Measurements from ENCODE around the gene GPR15LG.
"Not testable (repeated sequence)": the region's sequence is repeated elsewhere in the genome, so short reads cannot be mapped to it uniquely, and the experiment has no call there.

GPR15LG gene

DNA sequence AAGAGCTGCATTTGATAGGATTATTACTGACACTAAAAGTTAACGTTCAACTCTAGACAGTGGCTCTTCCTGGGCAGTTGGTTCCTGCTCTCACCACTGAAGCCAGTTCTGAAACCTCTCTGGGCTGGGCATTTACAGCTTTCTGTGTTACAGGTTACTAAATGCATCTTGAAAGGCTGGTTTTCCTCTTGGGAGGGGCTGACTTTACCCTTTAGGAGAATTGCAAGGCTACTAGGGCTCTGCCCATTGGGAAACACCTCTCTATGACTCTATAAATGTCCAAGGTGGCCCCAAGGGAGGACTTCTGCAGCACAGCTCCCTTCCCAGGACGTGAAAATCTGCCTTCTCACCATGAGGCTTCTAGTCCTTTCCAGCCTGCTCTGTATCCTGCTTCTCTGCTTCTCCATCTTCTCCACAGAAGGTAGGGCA is at the start of gene GPR15LG:
TSS of gene GPR15LG (plus strand) at position 301 of the 429 bp plus-strand sequence. CDS start at position 352, 51 bp downstream.
- DNase-seq (ENCODE audit: low read depth, low spot score): no peak

DNA sequence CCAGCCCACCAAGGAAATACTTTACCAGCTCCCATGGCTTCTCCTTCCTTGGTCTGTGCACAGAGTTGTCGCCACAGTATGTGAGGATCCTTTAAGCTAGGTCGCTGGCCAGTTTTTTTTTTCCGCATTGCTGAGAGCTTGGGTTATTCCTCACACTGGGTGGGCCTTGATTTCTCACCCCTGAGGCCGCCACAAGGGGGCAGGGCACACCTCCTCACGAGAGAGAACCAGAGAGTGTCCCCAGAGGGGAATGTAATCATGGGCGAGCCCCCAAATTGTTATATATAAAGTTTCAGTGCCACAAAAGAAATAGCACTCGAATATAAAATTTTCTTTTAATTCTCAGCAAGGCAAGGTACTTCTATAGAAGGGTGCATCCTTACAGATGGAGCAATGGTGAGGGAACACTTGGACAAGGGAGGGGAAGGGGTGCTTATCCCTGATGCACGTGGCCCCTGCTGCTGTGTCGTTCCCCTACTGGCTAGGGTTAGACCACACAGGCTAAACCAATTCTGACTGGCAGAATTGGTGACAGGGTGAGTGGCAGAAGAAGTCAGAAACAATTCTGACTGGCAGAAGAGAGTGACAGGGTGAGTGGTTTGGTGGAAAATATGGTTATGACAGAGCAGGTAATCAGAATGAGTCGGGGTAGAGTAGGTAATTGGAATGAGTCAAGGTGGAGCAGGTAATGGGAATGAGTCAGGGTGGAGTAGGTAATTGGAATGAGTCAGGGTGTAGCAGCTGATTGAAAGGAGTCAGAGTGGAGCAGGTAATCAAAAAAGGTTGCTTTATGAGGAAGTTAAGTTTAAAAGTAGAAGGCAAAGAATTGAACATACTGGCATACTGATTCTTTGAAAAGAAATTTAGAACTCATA is 47.5 kb upstream of the GPR15LG start:
- DNase-seq (ENCODE audit: low read depth, low spot score): not testable (repeated sequence)

DNA sequence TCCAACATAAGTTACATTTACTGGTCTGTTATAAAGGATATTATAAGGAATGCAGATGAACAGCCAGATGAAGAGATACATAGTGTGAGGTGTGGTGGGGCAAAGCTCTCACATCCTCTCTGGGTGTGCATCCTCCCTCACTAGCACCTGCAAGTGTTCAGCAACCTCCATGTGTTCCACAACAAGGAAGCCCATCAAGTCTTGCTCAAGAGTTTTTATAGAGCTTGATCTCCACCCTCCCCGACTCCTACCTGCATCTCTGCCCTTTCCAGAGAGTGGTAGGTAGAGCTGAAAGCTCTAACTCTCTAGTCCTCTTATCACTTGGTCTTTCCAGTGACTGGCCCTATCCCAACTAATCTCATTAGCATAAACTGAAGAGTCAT is 46.8 kb upstream of the GPR15LG start:
- DNase-seq (ENCODE audit: low read depth, low spot score): no peak

DNA sequence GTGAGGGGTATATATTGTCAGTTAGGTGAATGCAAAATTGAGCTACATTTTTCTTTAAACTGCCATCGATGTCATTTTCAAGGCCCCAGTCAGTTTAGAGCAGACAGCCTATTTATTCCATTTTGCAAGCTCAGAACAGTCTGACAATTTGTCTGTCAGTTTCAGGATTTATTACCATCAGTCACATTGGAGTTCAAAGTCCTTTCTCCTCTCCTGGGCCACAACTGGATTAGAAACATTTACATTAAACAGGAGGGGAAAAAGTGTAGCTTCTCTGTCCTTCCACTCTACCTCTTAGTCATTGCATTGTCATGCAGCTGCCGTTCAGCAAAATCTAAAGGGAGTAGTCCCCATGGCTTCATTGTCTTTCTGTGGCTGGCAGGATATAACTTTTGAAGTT is 37.8 kb upstream of the GPR15LG start:
- no peak for DNase-seq (ENCODE audit: low read depth, low spot score)

DNA sequence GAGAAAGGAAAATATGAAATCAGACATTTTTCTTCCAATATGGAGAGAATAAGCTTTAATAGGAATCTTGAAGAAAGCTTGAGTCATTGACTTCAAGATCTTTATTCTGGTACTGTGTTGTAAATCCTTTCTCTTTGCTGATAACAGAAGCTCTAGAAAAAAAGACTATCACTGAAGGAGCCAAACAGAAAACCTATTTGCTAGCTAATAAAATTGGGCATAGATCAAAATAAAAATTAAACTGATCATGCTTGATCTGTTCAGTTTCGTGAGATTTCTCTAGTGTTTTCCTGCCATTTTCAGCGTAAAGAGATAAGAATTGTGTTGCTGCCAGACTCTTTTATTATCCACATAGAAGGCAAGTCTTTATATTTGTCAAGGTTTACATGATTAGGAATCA is 35.8 kb upstream of the GPR15LG start:
- DNase-seq (ENCODE audit: low read depth, low spot score): no peak

DNA sequence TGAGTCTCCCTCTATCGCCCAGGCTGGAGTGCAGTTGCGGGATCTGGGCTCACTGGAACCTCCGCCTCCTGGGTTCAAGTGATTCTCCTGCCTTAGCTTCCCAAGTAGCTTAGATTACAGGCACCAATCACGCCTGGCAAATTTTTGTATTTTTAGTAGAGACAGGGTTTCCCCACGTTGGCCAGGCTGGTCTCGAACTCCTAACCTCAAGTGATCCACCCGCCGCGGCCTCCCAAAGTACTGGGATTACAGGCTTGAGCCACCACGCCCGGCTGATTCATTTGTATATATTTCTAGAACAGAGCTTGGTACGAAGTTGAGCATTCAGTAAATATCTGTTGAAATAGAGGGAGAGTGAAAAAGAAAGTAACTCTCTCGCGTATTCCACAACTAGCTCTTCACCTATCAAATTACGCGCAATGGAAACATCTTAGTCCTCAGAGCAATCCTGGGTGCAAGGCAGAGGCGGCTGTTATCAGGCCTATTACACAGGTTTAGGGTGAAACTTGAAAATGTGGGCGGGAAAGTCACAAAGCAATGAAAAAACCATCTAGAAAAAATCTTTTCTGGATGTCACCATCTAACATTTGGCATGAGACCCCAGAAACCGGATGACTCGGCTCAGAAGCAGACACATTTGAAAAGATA is 35.0 kb upstream of the GPR15LG start:
- DNase-seq (ENCODE audit: low read depth, low spot score): no peak

DNA sequence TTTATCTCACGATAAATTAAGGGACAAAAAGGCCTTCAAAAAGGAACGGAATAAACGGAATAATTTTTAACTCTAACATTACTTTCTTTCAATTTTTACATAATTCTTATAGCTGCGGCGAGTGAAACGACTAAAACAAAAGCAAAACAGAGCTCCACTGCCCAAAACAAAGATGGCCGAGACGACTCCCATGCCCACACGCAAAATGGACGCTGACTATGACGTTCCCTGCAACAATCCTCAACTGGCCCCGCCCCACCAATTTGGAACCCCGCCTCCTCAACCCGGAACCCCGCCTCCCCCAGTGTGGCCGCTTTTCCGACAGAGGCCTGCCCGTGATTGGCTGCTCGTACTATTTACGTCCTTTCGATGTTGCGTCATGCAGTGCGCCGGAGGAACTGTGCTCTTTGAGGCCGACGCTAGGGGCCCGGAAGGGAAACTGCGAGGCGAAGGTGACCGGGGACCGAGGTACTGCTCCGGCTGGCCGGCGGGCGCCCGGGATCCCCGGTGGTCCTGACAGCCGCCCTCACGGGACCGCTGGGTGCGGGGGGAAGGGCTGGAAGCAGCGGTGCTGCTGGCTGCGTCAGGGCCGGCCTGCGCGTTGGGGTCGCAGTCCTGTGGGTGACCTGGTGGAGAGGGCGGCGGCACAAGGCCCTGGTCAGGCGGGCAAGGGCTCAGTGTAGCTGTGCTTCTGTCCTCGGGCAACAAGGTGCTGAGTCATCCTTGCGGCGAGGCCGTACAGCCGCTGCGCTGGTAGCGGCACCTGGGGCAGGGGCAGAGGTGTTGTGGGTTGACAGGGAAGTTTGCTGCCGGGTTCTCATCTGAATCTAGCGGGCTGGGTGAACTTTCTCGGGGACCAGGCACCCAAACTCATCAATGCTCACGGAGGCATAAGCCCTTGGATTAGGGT is 34.2 kb upstream of the GPR15LG start, which contains the start of gene GHITM:
TSS of gene GHITM (plus strand) at position 384 of the 910 bp plus-strand sequence. CDS start 1,992 bp downstream, outside the sequence.
- DNase-seq (ENCODE audit: low read depth, low spot score): peak; percentile 83

DNA sequence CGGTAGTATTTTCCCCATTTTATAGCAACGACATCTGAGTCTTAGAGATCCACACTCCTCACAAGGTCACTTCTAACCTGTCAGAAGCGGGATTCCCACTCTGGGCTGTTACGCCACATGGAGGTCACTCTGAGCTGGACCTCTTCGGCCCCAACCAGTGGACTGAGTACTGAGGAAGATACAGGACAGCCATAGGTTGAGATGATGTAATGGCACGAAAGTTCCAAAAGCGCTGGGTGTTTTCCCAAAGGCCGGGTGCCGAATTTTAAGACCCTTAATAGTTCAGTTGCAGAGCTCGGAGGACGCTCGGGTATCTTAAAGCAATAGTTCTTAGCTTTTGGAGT is 33.6 kb upstream of the GPR15LG start:
- DNase-seq (ENCODE audit: low read depth, low spot score): no peak

DNA sequence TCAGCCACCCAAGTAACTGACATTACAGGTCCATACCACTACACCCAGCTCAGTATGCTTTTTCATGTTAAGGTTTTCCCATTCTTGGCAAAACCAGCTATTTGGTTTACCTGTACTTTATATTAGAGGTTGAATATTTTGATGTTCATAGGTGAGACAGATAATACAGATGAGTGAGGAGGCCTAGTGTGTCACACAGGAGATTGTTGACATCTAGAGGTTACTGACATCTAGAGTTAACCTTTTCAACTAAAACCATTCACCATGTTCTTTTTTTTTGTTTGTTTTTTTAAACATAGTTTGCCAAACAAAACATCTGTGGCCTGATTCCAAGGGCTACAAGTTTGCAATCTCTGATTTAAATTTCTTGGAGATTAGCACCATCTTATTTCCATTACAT is 26.3 kb upstream of the GPR15LG start:
- DNase-seq (ENCODE audit: low read depth, low spot score): no peak

DNA sequence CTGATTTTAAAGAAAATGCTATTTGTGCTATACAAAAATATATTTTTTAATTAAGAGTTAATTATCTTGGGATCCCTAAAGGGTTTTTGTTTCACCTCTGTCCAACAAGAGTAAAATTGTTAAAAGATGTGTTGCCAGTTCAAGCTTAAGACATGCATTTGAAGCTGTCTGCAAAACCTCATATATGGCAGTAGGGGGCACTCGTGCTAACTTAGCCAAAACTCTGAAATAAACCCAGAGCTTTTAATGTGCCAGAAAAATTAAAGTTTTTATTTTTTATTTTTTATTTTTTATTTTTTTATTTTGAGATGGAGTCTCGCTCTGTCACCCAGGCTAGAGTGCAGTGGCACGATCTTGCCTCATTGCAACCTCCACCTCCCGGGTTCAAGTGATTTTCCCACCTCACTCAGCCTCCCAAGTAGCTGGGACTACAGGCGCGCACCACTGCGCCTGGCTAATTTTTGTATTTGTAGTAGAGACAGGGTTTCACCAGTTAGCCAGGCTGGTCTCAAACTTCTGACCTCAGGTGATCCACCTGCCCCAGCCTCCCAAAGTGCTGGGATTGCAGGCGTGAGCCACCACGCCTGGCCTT is 25.5 kb upstream of the GPR15LG start:
- not testable (repeated sequence) for DNase-seq (ENCODE audit: low read depth, low spot score)

DNA sequence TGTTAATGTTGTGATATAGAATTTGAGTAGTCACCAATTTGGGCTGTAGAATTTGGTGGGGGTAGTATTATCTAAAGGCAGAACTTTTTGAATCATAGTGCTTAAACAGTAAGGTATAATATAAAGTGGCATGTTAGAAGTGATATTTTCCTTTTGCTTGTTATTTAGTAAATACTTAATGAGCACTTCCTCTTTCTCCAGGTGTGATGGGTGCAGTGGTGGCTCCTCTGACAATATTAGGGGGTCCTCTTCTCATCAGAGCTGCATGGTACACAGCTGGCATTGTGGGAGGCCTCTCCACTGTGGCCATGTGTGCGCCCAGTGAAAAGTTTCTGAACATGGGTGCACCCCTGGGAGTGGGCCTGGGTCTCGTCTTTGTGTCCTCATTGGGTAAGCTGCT is 23.7 kb upstream of the GPR15LG start:
- no peak for DNase-seq (ENCODE audit: low read depth, low spot score)

DNA sequence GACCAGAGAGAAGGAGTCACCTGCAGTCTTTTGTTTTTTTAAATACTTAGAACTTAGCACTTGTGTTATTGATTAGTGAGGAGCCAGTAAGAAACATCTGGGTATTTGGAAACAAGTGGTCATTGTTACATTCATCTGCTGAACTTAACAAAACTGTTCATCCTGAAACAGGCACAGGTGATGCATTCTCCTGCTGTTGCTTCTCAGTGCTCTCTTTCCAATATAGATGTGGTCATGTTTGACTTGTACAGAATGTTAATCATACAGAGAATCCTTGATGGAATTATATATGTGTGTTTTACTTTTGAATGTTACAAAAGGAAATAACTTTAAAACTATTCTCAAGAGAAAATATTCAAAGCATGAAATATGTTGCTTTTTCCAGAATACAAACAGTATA is 20.8 kb upstream of the GPR15LG start:
- no peak for DNase-seq (ENCODE audit: low read depth, low spot score)

DNA sequence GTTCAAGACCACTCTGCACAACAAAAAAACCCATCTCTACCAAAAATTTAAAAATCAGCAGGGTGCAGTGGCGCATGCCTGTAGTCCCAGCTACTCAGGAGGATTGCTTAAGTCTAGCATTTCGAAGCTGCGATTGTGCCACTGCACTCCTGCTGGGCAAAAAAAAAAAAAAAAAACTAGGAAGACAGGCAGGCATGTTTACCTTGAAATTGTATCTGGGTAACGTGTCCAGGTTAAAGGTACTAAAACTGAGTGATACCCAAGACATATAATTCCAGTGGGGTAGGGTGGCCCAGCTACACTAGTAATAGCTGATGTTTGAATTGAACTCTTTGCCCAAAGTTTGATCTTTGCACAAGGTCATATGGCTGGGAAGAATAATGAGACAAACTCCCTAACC is 18.1 kb upstream of the GPR15LG start:
- DNase-seq (ENCODE audit: low read depth, low spot score): no peak

DNA sequence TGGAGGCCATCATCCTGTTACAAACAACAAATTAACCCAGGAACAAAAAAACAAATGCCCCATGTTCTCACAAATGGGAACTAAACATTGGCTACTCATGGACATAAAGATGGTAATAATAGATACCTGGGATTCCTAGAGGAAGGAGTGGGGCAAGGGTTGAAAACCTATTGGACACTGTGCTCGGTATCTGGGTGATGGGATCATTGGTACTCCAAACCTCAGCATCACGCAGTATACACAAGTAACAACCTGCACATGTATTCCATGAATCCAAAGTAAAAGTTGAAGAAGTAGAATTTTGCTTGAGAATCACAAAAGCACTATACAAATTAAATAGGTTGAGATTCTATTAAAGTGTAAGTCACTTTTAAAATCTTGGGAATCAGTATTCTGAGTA is 17.6 kb upstream of the GPR15LG start:
- no peak for DNase-seq (ENCODE audit: low read depth, low spot score)

DNA sequence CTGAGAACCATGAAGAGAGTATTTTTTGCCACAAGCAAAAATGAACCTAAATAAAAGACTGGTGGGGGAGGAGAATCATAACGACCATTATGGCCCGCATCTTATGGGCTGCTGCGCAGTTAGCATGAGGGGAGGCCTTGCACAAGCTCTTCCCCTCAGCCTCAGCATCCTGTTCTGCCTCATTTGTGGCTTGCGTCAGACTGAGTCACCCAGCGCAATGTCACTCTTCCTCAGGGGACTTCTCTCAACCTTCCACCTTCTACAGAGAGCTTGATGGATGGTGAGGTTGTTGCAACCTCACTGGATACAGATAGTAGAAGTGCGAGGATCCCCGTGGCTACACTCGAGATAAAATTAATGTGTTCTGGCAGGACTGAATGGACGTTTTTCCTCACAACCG is 16.8 kb upstream of the GPR15LG start:
- DNase-seq (ENCODE audit: low read depth, low spot score): no peak

DNA sequence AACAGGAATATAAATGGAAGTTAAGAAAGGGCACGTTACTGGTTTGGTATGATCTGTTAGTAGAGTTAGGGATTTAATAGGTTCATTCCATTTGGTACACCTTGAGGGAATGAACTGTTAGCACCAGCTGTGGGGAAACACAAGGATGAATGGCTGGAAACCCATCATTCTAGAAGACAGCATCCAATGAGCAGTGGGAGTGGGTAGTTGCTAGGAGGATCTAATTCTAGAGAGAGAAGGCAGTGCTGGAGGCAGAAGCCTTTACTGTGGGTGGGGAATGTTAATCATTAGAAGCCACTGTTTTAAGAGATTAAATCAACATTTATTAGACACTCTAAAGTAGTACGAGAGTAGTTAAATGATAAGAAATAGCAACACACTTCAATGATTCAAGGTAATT is 15.5 kb upstream of the GPR15LG start:
- DNase-seq (ENCODE audit: low read depth, low spot score): no peak

DNA sequence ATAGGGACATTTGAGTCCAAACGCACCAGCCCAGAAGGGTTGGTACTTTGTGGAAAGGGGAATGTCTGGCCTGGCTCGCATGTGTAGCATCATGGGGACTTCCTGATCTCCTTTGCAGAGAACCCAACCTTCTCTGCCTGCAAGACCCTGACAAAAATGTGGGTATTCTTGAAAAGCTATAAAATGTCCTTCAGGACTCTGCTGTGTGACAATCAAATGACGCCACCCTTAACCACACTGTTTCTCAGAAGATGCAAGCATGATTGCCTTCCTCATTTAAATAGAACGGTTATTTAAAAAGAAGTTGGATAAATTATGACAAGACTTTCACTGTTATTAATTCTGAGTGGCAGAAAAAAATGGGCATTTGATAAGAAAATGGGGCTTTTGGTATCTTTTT is 15.1 kb upstream of the GPR15LG start:
- DNase-seq (ENCODE audit: low read depth, low spot score): no peak

DNA sequence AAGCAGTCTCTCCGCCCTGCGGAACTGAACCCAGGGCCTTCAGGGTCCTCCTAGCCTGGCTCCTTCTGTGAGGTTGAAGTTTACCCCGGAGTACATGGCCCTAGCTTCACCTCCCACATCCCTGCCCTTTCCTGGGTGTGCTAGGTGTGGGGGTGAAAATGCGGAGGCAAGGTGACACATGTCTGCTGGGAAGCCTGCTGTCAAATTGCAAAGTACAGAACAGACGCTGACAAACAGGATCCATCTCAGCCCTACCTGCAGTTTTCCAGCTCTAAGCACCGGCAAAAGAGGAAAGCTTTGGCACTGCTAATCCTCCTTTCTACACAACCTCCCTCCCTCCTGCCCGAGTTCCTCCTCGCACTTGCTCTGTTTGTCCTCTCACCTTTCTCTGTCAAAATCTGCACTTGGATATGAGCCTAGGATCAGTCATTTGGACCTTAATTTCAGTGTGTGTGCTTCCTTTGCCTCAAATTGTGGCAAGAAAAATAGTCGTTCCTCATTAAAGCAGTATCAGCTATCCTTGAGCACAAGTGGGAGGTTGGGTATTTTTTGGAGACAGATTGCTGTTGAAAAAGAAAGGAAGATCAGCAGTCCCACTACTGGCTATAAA is 14.4 kb upstream of the GPR15LG start:
- no peak for DNase-seq (ENCODE audit: low read depth, low spot score)

DNA sequence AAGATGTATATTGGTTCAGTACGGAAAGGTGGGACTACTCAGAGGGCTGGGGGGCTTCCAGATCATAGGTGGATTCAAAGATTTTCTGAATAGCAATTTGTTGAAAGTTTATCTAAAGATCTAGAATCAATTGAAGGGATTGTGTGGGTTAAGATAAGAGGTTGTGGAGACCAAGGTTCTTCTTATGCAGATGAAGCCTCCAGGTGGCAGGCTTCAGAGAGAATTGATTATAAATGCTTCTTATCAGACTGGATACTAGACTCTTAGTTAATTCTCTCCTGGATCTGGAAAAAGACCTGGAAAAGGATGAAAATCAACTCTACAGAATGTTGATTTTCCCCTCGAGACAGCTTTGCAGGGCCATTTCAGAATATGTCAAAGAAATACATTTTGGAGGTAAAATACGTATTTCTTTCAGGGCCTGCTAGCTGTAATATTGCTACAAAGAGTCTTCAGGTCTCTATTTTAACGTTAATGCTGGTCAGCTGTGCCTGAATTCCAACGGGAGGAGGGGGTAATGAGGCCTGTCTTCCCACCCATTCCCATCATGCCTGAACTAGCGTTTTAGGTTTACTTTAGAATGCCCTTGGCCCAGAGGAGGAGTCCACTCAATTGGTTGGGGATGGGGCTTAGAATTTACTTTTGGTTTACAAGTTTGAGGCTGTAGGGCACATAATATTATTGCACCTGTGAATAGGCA is 12.8 kb upstream of the GPR15LG start:
- no peak for DNase-seq (ENCODE audit: low read depth, low spot score)

DNA sequence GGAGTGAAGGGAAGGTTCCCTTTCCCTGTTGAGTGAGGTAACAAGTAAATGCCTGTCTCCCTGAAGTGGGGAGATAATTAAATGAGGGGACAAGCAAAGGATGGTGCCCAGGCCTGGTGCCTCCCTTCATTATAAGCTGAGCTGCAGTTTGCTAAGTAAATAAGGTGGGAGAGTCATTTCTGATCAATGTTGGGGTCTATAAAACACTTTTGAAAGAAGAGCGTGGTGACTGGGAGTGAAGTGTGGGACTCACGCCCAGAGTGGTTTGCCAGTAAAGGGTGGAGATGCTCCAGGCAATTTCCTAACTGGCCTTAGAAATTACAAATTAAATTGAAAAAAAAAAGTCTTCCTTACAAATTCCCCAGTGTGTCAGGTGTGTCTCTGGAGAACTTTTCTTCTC is 9.6 kb upstream of the GPR15LG start:
- no peak for DNase-seq (ENCODE audit: low read depth, low spot score)

DNA sequence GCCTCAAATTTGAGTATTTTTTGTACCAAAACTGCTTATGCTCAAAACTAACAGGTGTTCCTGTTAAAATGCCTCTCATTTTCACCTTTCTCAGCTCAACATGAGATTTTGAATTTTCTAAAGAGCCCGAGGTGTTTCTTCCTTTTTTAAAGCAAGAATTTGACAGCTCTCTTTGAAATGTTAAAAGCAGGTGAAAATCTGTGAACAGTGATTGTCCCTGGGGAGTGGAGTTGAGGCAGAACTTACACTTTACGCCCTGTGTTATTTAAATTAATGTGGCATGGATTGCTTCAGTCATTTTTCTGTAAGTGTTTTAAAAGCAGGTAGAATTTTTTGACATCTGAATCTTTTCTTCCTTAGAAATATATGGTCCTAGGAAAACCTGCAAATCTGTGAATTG is 9.2 kb upstream of the GPR15LG start:
- no peak for DNase-seq (ENCODE audit: low read depth, low spot score)
